ENCODE data around the gene BORCS6. TPM values are rescaled to one million over a fixed set of nuclear protein-coding genes. Genes with fewer than 3 reads are reported as not detected.

BORCS6 gene
- total and polyA plus RNA-seq, 2 of the 13 experiments (the other 11 are each of a cell fraction or from before 2014, with no cell fraction given) = 2.0 to 5.1 TPM

DNA sequence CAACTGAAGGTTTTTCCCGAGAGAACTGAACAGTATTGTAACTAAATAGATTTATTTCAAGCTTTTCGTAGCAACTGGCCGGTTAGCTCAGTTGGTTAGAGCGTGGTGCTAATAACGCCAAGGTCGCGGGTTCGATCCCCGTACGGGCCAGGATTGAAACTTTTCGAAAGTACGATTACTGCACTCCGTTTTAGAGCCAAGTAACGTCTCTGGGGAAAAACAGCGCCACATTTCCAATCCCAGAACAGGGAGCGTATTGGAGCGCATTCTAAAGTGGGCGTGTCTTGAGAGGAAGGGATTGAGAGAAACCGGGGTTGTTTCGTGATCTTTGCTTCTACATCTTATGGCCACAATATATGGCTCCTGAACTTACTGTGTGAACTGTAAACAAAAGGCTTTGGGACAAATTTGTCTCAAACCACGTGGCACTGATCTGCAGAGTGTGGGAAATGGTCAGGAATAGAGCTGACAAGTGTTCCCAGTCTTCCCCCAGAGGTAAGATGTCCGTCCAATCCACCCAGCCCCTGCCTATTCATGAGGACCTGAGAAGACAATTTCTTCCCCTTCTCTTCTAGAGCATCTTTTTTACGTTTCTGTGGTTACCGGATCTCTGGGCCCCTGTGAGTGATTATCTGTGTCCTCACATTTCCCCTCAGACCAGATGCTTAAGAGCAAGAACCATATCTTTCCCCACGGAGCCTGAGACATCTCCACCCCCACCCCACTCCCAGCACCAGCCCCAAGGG lies 2.3 kb downstream of the BORCS6 start (continued):
- TF ChIP-seq ZNF564 (CRISPR knock-in tag; IDR thresholded peaks at IDR 0.05) (0 out of 2 replicates have a peak, but pooled peaks have one; percentile 56), MED1 (CRISPR knock-in tag; IDR thresholded peaks at IDR 0.05) (peak; percentile 77), TBX2 (CRISPR knock-in tag; IDR thresholded peaks at IDR 0.05; ENCODE audit: borderline replicate concordance) (peak; percentile 51), HCFC1 (IDR thresholded peaks at IDR 0.05; ENCODE audit: low read depth, low read length) (no peak), BORCS8-MEF2B (CRISPR knock-in tag; IDR thresholded peaks at IDR 0.05) (peak; percentile 51; the same call in 1 of the 2 replicates), ZNF782 (CRISPR knock-in tag; IDR thresholded peaks at IDR 0.05; ENCODE audit: borderline replicate concordance) (no peak)
- TF ChIP-seq, protein P1, sequence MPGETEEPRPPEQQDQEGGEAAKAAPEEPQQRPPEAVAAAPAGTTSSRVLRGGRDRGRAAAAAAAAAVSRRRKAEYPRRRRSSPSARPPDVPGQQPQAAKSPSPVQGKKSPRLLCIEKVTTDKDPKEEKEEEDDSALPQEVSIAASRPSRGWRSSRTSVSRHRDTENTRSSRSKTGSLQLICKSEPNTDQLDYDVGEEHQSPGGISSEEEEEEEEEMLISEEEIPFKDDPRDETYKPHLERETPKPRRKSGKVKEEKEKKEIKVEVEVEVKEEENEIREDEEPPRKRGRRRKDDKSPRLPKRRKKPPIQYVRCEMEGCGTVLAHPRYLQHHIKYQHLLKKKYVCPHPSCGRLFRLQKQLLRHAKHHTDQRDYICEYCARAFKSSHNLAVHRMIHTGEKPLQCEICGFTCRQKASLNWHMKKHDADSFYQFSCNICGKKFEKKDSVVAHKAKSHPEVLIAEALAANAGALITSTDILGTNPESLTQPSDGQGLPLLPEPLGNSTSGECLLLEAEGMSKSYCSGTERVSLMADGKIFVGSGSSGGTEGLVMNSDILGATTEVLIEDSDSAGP (CRISPR knock-in tag; IDR thresholded peaks at IDR 0.05; ENCODE audit: borderline replicate concordance) = 0 out of 2 replicates have a peak, but pooled peaks have one; percentile 1
- TF ChIP-seq, protein P2, sequence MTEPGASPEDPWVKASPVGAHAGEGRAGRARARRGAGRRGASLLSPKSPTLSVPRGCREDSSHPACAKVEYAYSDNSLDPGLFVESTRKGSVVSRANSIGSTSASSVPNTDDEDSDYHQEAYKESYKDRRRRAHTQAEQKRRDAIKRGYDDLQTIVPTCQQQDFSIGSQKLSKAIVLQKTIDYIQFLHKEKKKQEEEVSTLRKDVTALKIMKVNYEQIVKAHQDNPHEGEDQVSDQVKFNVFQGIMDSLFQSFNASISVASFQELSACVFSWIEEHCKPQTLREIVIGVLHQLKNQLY (CRISPR knock-in tag; IDR thresholded peaks at IDR 0.05) = peak; percentile 59; the same call in 1 of the 2 replicates

Data from HepG2 (cell line).